Endothelial cell of umbilical vein (primary cell): ENCODE results near the gene CDH23. TPM values are rescaled to one million over a fixed set of nuclear protein-coding genes. Genes with fewer than 3 reads are reported as not detected.

Experiments
- BruUV-seq: library from RNA; stranded (reverse); fragments of 400-500 nt; replicated peaks from 2 replicates; lab custom pipeline; 2021; lab: Mats Ljungman, UMichigan
- CTCF ChIA-PET: fragments of 300-600, 350-600 bp; sonication (Branson Sonifier 250); formaldehyde crosslinking; loops from one replicate; lab custom pipeline; 2021; ENCODE audit warnings: antibody characterized with exemption, inconsistent platforms; lab: Charles Lee
- POLR2A ChIA-PET: fragments of 300-600, 350-600 bp; sonication (Branson Sonifier 250); formaldehyde crosslinking; loops from one replicate; lab custom pipeline; 2021; ENCODE audit warnings: antibody characterized with exemption, inconsistent platforms; lab: Charles Lee
- DNase-seq: peaks from one replicate; pipeline ENCODE4 v3.0.0-alpha.2; 2011; ENCODE audit warnings: low read depth, low spot score
- FAIRE-seq: peaks from 2 replicates; lab custom pipeline; 2011; peaks lifted over from hg19 to GRCh38; lab: Jason Lieb, UNC
- H2AFZ ChIP-seq: 2 replicates; pipeline ENCODE4 v1.6.0; 2012; ENCODE audit warnings: low read depth, low read length, control low read depth, inconsistent platforms
- H3K27ac ChIP-seq: 2 replicates; pipeline ENCODE4 v1.5.1; 2011; ENCODE audit warnings: low read depth, mild to moderate bottlenecking, control low read depth, low read length, moderate library complexity; ENCODE audit not compliant: insufficient read depth
- H3K27me3 ChIP-seq, 2 experiments: 2 replicates each; pipeline versions ENCODE4 v1.6.0 to v1.6.1; 2011; ENCODE audit warnings: low read length in 2 of 2, mixed read lengths in 1 of 2; ENCODE audit not compliant: control insufficient read depth in 2 of 2, insufficient read depth in 2 of 2
- H3K36me3 ChIP-seq, 2 experiments: 2 replicates in 1 of 2; 3 replicates in 1 of 2; pipeline ENCODE4 v1.5.1; 2011; ENCODE audit warnings: low read length in 2 of 2, mild to moderate bottlenecking in 1 of 2, moderate library complexity in 1 of 2; ENCODE audit not compliant: control insufficient read depth in 2 of 2, insufficient read depth in 2 of 2; ENCODE audit errors: extremely low read depth in 1 of 2
- H3K4me1 ChIP-seq: 3 replicates; pipeline ENCODE4 v1.5.1; 2011; ENCODE audit warnings: mild to moderate bottlenecking, low read length; ENCODE audit not compliant: control insufficient read depth, insufficient read depth; ENCODE audit errors: extremely low read depth
- H3K4me2 ChIP-seq: 2 replicates; pipeline ENCODE4 v1.6.1; 2011; ENCODE audit warnings: low read length, control low read depth, mixed read lengths; ENCODE audit not compliant: insufficient read depth
- H3K4me3 ChIP-seq, 3 experiments: fragments of 200-600 bp in 1 of 3; sonication (generic), shearing (Covaris generic) in 1 of 3; replicated peaks in 1 of 3; 2 replicates each; pipeline ENCODE4 v1.5.1; 2011 to 2016; ENCODE audit warnings: control low read depth in 3 of 3, low read length in 3 of 3, mild to moderate bottlenecking in 2 of 3, inconsistent platforms in 1 of 3, low read depth in 1 of 3, moderate library complexity in 1 of 3; ENCODE audit not compliant: insufficient read depth in 1 of 3
- H3K79me2 ChIP-seq: 2 replicates; pipeline ENCODE4 v1.6.0; 2012; ENCODE audit warnings: low read length, inconsistent platforms; ENCODE audit not compliant: control insufficient read depth, insufficient read depth
- H3K9ac ChIP-seq: replicated peaks from 2 replicates; pipeline ENCODE3; 2011; ENCODE audit warnings: low read length, control low read depth; ENCODE audit not compliant: insufficient read depth; ENCODE audit errors: extremely low read depth
- H3K9me1 ChIP-seq: replicated peaks from 3 replicates; pipeline ENCODE4 v1.6.0; 2011; ENCODE audit warnings: mild to moderate bottlenecking, low read length; ENCODE audit not compliant: control insufficient read depth, insufficient read depth; ENCODE audit errors: extremely low read depth
- H3K9me3 ChIP-seq: replicated peaks from 2 replicates; pipeline ENCODE4 v1.5.1; 2012; ENCODE audit warnings: low read length, inconsistent platforms; ENCODE audit not compliant: control insufficient read depth, insufficient read depth
- H4K20me1 ChIP-seq: replicated peaks from 2 replicates; pipeline ENCODE3; 2011; ENCODE audit warnings: mild to moderate bottlenecking, low read length; ENCODE audit not compliant: control insufficient read depth, insufficient read depth; ENCODE audit errors: extremely low read depth
- CTCF ChIP-seq, 2 donors: IDR thresholded peaks; 1 replicate in 1 of 2; 2 replicates in 1 of 2; pipeline ENCODE4 v1.5.1; 2011; ENCODE audit warnings: low read length in 2 of 2, mild to moderate bottlenecking in 2 of 2, moderate library complexity in 2 of 2, control low read depth in 1 of 2, inconsistent platforms in 1 of 2, low read depth in 1 of 2; ENCODE audit not compliant: insufficient read depth in 1 of 2; ENCODE audit errors: extremely low read depth in 1 of 2
- EZH2 ChIP-seq: IDR thresholded peaks from 2 replicates; pipeline ENCODE4 v1.6.1; 2012; ENCODE audit warnings: borderline replicate concordance, low read depth, mild to moderate bottlenecking, moderate library complexity, low read length, inconsistent platforms; ENCODE audit not compliant: severe bottlenecking
- FOS ChIP-seq: IDR thresholded peaks from 2 replicates; pipeline ENCODE4 v1.6.1; 2011; ENCODE audit warnings: mild to moderate bottlenecking, low read length, moderate library complexity, borderline replicate concordance; ENCODE audit not compliant: insufficient read depth
- MAX ChIP-seq: IDR thresholded peaks from 2 replicates; pipeline ENCODE4 v1.6.1; 2011; ENCODE audit not compliant: insufficient read depth, insufficient read length
- MYC ChIP-seq: IDR thresholded peaks from one replicate; pipeline ENCODE4 v1.6.1; 2011; ENCODE audit warnings: mild to moderate bottlenecking, low read depth, low read length
- dilution Hi-C: fragments of 300-500 bp; cut with MboI; formaldehyde crosslinking; loops from one replicate; pipeline ENCODE4 v1.15.0; 2019; ENCODE audit warnings: low sequenced_read_pairs; ENCODE audit not compliant: extremely low pct_ligation_motif_present
- intact Hi-C: fragments of 100-400 bp; cut with micrococcal nuclease; formaldehyde crosslinking; loops from one replicate; pipeline ENCODE4 v1.10.0; 2022
- polyA plus RNA-seq, 4 experiments: library from polyadenylated mRNA; depleted of rRNA in 3 of 4; stranded (reverse) in 3 of 4; unstranded in 1 of 4; fragments of >200 nt; gene quantifications; 2 replicates each; pipeline versions ENCODE4 v1.2.1 to v1.2.3, GENCODE V29; 2011 to 2012; ENCODE audit warnings: missing spikeins in 1 of 4
- total RNA-seq: library from RNA; stranded (reverse); gene quantifications from 2 replicates; pipeline ENCODE4 v1.2.3, GENCODE V29; 2021

The CDH23 gene
- total and polyA plus RNA-seq, 2 donors (not counting 3 experiments of a cell fraction or from before 2014, with no cell fraction given) = not detected

- no peak overlapping the region for H3K9ac ChIP-seq
- no peaks in the 10 kb centered on the region for H4K20me1 ChIP-seq
- H3K4me2 ChIP-seq = no peak overlapping the region
- no TSS peak for BruUV-seq
- no peak overlapping the region for H3K4me3 ChIP-seq
- no peaks in the 10 kb centered on the region for H3K4me1 ChIP-seq
- no peaks in the 10 kb centered on the region for H3K36me3 ChIP-seq
- TF ChIP-seq MAX (no peak), FOS (no peak), CTCF (IDR thresholded peaks at IDR 0.05; ENCODE audit: extremely low read depth in 1 of 2, insufficient read depth in 1 of 2, low read depth in 1 of 2, low read length in 2 of 2) (no peak), EZH2 (no peak), MYC (no peak)
- H3K9me3 ChIP-seq = no peaks in the 10 kb centered on the region
- CTCF ChIA-PET = interaction anchor here (1.9 to 2.1 kb wide), 2 partner anchors 10 to 36 kb away, joined by 5 to 8 read pairs; partner anchors contain the start of gene VSIR
- no peaks in the 10 kb centered on the region for H3K79me2 ChIP-seq
- intact Hi-C loops = no loop called here
- H3K27me3 ChIP-seq = peaks cover 0 to 6% of the 10 kb centered on the region in 2 experiments
- POLR2A ChIA-PET = no interaction called here
- dilution Hi-C loops = no loop called here
- H3K27ac ChIP-seq = no peak overlapping the region
- DNase-seq = no peak
- no peak overlapping the region for H2AFZ ChIP-seq
- no peaks in the 10 kb centered on the region for H3K9me1 ChIP-seq
- no peak for FAIRE-seq
Measured at GRCh38 chr10:71737834-71738197, 341.1 kb downstream of the CDH23 start.
